Measurements from ENCODE around the gene RNF180.

RNF180 gene

DNA sequence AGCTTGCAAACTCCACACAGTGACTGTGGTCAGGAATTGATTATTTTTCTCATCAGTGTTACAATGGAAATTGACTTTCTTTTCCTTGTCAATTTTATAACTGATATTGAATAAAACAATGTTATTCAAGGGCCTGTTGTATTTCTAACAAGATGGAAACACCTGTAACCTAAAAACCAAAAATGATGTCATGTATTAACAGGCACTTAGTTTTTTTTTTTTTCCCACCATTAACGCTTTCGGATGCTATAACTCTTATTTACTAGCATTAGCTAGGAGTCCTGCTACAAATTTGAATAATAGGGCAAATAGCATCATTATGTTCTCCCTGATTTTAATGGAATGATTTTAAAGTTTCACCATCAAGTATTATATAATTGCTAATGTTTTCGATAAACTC is 30.3 kb downstream of the RNF180 start:
- no peak overlapping the region for H3K27ac ChIP-seq
- no peaks in the 10 kb centered on the region for H3K36me3 ChIP-seq
- no peaks in the 10 kb centered on the region for H3K9me3 ChIP-seq
- no peak overlapping the region for H3K4me3 ChIP-seq
- H3K27me3 ChIP-seq, result no peaks in the 10 kb centered on the region
- H3K4me1 ChIP-seq, result peaks cover 0 to 52% (median 15%) of the 10 kb centered on the region in 4 donors
- TF ChIP-seq, protein P1, sequence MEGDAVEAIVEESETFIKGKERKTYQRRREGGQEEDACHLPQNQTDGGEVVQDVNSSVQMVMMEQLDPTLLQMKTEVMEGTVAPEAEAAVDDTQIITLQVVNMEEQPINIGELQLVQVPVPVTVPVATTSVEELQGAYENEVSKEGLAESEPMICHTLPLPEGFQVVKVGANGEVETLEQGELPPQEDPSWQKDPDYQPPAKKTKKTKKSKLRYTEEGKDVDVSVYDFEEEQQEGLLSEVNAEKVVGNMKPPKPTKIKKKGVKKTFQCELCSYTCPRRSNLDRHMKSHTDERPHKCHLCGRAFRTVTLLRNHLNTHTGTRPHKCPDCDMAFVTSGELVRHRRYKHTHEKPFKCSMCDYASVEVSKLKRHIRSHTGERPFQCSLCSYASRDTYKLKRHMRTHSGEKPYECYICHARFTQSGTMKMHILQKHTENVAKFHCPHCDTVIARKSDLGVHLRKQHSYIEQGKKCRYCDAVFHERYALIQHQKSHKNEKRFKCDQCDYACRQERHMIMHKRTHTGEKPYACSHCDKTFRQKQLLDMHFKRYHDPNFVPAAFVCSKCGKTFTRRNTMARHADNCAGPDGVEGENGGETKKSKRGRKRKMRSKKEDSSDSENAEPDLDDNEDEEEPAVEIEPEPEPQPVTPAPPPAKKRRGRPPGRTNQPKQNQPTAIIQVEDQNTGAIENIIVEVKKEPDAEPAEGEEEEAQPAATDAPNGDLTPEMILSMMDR (IDR thresholded peaks at IDR 0.05), result no peak
- intact Hi-C loops (cut with DNase I; ENCODE audit: low total_unique reads), result no loop called here
- no peak for DNase-seq

DNA sequence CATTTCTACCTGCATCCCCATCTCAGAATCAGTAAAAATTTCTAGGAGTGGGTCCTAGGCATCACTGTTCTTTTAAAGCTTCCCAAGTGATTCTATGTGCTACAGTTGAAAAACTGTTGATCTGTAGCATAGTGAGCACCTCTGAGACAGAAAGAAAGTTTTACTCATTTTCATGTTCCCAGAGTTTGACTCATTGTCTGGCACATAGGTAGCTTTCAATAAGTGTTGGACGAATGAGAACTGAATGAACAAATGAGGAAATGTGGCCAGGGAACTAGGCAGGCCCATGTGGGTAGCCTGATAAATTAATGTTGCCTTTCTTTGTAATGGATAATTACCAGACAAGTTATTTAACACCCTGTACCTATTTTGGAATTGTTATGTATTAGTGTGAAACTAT is 33.8 kb downstream of the RNF180 start:
- no peaks in the 10 kb centered on the region for H3K27me3 ChIP-seq
- no peaks in the 10 kb centered on the region for H3K9me3 ChIP-seq
- H3K4me3 ChIP-seq, result no peak overlapping the region
- peaks cover 0 to 49% (median 2%) of the 10 kb centered on the region in 4 donors for H3K4me1 ChIP-seq
- DNase-seq, result no peak
- peaks cover 0 to 4% (median 0%) of the 10 kb centered on the region in 3 donors for H3K36me3 ChIP-seq
- H3K27ac ChIP-seq, result no peak overlapping the region
- TF ChIP-seq, protein P1 (IDR thresholded peaks at IDR 0.05), result no peak
- intact Hi-C loops (cut with DNase I; ENCODE audit: low total_unique reads), result no loop called here

DNA sequence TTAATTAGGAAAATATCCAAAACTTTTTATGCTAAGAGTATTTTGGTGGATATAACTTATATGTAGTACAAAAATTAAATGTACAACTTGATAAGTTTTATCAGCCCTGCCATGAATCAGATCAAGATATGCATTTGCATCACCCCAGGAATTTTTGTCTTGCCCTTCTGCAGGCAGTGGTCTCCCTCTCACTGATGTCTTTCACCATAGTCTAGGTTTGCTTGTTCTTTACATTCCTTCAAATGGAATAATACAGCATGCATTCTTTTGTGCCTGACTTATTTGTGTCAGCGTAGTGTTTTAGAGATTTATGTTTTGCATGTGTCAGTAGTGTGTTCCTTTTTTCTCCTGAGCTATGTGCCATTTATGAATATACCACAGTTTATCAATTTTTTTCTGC is 36.4 kb downstream of the RNF180 start:
- Histone ChIP-seq H3K27ac (no peak overlapping the region), H3K9me3 (no peaks in the 10 kb centered on the region), H3K36me3 (peaks cover 0 to 4% (median 0%) of the 10 kb centered on the region in 3 donors), H3K4me3 (no peak overlapping the region), H3K27me3 (no peaks in the 10 kb centered on the region), H3K4me1 (peaks cover 0 to 52% (median 2%) of the 10 kb centered on the region in 4 donors)
- TF ChIP-seq, protein P1 (IDR thresholded peaks at IDR 0.05), result no peak
- intact Hi-C loops (cut with DNase I; ENCODE audit: low total_unique reads), result loop anchor here (5.0 kb wide), 1 partner anchor 45 kb away; no protein-coding TSS in a partner anchor
- no peak for DNase-seq

DNA sequence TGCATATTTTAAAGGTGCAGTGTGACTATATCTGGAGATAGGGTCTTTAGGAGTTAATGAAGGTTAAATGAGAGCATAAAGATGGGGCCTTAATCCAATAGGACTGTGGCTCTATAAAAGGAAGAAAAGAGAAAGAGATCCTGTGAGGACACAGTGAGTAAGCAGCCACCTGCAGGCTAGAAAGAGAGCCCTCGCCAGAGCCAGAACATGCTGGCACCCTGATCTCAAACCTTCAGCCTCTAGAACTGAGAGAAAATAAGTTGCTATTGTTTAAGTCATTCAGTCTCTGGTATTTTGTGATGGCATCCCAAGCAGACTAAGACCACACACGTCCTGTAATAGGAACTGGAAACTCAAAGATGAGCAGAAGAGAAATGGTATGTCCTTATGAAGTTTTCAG is 41.0 kb downstream of the RNF180 start:
- Histone ChIP-seq H3K4me1 (peaks cover 0 to 52% (median 9%) of the 10 kb centered on the region in 4 donors), H3K4me3 (no peak overlapping the region), H3K36me3 (peaks cover 0 to 4% (median 0%) of the 10 kb centered on the region in 3 donors), H3K27ac (no peak overlapping the region), H3K9me3 (no peaks in the 10 kb centered on the region), H3K27me3 (no peaks in the 10 kb centered on the region)
- no peak for DNase-seq
- intact Hi-C loops (cut with DNase I; ENCODE audit: low total_unique reads), result loop anchor here (5.0 kb wide), 1 partner anchor 59 kb away; no protein-coding TSS in a partner anchor
- TF ChIP-seq, protein P1 (IDR thresholded peaks at IDR 0.05), result no peak

DNA sequence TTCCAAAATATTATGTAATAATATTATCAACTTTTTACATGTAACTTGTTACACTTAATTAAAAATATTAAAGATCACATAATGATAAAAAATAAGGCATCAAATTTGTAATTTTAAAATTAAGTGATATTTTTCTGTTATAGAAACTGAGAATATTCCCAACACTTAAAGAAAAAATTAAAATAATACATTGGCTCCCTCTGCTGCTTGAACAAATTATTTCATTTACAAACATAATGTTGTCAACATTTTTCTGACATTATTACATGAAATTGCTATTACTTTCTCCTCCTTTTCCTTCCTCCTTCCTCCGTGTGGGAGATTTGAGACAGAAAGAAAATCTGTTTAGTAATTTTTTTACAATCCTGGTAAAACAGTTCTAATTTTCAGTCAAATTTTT is 42.3 kb downstream of the RNF180 start:
- H3K36me3 ChIP-seq, result peaks cover 0 to 1% (median 0%) of the 10 kb centered on the region in 3 donors
- H3K4me1 ChIP-seq, result peaks cover 0 to 50% (median 9%) of the 10 kb centered on the region in 4 donors
- H3K4me3 ChIP-seq, result no peak overlapping the region
- no peaks in the 10 kb centered on the region for H3K9me3 ChIP-seq
- no peak overlapping the region for H3K27ac ChIP-seq
- H3K27me3 ChIP-seq, result no peaks in the 10 kb centered on the region
- DNase-seq, result no peak
- TF ChIP-seq, protein P1 (IDR thresholded peaks at IDR 0.05), result peak; percentile 31 to 49
- intact Hi-C loops (cut with DNase I; ENCODE audit: low total_unique reads), result loop anchor here (5.0 kb wide), 1 partner anchor 61 kb away; no protein-coding TSS in a partner anchor

Measured in tibial artery (tissue), 4 donors.